Epidermal melanocyte (primary cell): ENCODE results near the gene C1QC.

ENCODE experiments used
- DNase-seq: peaks from one replicate; pipeline ENCODE4 v3.0.0; 2011; ENCODE audit warnings: low spot score; ENCODE audit not compliant: insufficient read length

The C1QC gene

DNA sequence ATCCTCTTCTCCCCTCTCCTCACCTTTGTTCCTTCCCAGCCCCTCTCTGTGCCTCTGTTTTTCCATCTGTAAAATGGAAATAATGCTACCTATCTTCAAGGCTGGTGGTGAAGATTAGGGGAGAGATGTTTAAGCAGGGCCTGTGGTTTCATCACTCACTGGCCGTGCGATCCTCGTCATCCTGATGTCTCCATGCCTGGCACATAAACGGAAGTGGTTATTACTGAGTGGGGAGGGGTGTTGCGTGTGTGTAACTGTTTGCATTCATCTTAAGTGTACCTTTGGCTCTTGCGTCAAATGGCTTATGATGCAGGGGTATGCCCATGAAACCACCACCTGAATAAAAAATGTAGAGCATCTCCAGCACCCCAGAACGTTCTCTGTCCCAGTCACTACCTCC is 24.2 kb upstream of the C1QC start:
- DNase-seq = no peak

DNA sequence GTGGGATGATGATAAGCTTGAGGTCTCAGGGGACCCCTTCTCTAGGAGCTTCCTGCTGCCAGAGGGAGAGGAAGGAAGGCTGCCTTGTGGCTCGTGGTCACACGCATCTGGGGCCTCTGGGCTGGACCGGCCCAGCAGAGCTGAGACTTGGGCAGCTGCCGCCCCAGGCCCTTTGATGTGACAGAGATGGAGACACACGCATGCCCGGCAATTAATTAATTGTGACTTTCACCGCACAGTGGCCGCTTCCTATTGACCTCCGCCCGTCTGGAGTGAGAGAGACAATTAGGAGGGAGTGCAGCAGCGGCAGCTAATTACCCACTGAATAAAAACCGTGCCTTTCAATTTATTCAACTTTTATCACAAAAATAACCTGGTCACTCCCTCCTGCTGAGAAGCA is 23.6 kb upstream of the C1QC start:
- no peak for DNase-seq

DNA sequence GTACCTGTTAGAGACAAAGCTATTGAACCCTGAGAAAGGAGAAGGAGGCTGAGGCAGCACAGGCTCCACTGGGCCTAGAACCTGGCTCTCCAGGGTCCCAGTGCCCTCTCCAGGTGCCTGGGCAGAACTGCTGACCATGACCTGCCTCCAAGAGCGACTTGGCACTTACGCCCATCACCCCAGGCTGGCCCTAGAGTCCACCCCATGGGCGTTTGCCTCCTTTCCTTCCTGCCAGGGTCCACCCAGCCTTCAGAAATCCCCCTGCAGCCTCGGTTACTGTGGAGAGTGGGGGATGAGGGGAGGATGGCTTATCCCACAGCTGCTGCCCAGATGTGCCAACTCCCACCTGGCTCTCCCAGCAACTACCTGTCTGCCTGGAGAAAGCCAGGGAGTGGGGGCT is 21.7 kb upstream of the C1QC start:
- DNase-seq = no peak

DNA sequence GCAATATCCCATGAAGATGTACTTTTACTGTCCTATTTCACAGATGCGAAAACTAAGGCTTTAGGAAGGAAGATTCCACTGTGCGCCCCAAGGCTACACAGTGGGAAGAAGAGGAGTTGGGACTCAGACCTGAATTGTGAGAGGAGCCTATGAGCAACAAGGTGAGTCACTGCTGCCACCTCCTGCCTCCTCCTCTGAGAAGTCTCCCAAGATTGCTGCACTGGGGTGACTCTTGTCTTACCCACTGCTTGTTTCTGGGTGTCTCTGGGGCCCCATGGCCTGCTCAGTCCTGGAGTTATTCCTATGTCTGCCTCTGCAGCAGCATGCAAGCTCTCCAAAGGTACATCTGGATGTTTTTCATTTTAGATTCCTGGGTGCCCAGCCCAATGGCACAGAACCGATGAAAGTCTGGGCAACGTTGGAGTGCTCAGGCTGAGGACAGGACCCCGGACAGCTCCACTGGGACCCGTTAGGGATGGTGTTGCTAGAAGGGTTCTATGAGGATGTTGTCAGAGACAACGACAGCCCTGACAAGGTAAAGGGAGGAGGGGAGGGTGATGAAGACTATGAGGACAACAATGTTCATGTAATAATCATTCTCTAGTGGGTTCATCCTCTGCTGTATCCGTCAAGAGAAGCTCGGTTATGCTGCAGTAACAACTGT is 18.0 kb upstream of the C1QC start:
- DNase-seq = no peak

DNA sequence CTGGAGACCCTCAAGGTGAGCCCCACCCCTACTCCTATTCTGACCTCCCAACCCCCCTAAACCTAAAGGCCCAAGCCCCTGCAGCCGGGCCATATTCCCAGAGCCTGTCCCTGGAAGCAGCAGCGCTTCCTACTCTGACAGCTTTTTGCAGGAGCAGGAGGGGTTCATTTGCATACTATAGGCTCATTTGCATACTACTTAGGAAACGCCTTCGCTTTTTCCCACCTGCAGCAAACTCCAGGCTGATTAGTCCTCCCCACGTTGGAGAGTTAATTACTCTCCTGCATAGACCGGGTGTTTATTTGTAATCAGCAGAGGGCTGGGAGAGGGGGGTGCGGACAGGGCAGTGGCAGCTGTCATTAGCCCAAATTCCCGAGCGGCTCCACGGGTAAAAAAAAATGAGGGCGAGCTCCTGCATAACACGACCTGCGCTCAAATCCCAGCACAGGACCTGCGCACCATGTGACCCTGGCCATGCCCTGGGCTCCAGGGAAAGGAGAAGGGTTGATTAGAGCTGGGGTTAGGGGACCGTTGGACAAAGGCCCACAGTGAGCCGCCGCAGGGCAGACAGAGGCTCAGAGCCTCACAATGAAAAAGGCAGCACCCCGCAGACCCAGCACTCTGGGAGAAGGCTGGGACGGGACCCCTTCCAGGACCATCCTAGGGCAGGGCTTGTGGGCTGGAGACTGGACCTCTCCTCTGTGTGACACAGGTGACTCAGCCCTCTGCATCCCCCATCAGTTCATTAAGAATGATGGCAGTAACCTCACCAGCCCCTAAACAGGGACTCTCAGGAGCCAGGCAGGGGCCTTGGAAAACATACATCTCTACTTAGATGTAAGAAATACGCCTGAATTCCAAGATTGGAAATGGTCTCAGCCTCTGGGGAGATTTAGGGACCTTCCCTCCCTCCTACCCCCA is 16.9 kb upstream of the C1QC start:
- no peak for DNase-seq

DNA sequence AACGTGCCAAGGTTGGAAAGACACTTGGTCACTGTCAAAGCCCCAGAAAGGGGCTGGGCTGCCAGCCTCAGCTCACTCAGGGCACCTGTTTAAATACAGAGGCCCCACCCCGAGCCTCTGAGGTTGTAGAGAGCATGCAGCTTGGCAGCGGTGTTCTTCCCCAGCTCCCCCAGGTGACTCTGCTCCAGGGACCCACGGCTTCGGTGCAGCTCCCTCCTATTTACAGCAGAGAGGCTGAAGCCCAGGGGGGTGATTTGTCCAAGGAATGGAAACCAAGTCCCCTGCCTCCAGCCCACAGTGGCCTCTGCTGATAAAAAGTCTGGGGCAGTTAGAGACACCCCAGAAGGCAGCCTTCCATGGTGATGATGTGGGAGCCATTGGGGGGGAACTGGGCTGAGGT is 16.1 kb upstream of the C1QC start:
- no peak for DNase-seq

DNA sequence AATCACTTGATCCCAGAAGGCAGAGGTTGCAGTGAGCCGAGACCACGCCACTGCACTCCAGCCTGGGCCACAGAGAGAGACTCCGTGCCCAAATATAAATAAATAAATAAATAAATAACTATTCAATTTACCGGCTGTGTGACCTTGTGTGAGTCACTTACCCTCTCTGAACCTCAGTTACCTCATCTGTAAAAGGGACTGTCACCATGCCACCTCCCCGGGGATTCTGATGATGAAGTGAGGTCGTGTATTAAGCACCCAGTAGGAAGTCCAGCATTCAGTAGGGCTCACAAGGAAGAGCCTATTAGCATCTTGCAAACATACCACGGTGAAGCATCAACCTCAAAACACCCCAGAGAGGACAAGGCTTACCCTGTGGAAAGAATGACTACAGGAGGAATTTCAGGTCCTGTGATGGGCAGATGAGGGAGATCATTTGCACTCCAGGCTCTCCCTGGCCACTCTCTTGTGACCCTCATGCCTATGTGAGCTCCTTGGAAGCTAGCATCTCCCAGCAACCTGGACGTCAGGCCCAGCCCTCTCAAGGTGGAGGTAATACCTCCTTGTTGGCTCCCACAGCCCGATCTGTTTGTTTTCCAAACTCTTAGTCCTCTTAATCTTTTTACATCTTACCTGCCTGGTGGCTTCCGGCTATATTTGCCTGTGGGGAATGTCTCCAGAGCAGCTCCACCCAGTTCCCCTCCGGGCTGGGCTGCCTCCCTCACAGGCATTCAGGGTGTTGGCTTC is 14.6 kb upstream of the C1QC start:
- DNase-seq = no peak

DNA sequence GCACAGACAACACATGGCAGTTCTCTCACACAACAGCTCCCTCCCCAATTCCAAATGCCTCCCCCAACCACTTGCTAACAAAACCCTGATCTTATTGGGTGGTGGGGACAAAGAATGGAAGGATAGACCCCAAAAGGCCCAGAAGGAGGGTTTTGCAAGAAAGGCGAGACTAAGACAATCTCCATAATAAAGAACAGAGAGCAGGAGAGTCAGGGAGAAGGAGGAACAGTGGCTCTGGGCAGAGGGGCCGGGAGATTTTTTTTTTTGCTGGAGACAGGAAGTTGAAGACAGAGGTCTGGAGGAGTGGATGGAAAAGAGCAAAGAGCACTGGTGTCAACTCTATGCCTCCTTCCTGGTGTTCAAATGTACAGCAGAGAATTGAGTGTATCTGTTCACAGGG is 13.5 kb upstream of the C1QC start:
- no peak for DNase-seq

DNA sequence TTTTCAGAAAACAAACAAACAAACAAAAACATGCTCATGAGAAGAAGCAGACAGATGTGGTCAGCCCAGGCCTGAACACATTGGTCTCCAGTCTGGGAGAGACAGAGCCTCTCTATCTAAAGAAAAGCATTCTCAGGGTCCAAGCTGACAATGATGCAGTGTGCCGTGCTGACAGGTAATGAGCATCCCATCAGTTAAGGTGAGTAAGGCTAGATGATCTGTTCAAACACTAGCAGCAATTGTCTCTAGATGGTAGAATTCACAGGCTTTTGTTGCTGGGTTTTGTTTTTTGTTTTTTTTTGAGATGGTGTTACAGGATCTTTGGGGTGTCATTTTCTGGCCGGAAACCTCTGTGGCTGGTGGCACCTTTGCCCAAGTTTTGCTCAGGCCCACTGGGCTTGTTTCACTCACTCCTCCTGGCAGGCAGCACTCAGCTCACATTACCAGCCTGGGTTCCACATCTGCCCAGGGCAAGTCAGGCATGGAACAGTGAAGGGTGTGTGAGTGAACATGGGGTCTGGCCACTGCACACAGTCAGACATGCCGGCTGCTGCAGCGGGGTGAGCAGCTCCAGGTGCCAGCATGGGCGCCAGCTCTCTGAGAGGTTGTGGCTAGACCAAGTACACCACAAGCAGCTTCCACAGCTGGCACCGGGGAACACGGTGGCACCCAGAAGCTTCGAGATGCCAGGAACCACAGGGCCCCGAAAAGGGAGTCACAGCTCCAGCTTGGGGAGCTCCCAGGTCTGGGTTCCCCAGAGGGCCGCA is 9.6 kb upstream of the C1QC start:
- no peak for DNase-seq

DNA sequence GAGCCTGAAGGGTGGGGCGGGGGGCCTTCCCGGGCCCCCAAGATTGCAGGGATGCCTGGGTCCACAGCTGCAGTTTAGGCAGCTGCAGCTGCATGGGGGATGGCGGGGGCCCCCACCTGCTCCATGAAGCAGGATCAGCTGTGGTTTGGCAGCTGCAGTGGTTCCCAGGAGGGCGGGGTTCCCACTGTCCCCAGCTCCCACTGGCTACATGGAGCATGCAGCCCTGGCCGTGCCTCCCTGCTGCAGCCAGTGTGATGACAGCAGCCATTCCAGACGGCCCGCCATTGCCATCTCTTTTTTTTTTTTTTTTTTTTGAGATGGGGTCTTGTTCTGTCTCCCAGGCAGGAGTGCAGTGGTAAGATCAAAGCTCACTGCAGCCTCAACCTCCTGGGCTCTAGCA is 8.0 kb upstream of the C1QC start:
- DNase-seq = no peak

DNA sequence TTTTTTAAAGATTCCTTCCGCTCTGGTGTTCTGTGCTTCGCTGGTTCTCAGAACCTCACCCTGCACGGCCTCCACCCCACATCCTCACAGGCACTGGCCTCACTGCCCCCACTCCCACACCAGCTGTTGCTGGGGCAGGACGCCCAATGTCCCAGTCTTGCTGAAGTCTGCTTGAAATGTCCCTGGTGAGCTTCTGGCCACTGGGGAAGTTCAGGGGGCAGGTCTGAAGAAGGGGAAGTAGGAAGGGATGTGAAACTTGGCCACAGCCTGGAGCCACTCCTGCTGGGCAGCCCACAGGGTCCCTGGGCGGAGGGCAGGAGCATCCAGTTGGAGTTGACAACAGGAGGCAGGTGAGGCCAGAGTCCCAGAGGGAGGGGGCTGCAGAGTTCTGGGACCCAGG is 7.1 kb upstream of the C1QC start, which contains the start of gene C1QA:
Gene C1QA, plus strand, starts transcription at position 276 of the 400 bp plus-strand sequence. CDS start 989 bp downstream, outside the sequence.
- no peak for DNase-seq

DNA sequence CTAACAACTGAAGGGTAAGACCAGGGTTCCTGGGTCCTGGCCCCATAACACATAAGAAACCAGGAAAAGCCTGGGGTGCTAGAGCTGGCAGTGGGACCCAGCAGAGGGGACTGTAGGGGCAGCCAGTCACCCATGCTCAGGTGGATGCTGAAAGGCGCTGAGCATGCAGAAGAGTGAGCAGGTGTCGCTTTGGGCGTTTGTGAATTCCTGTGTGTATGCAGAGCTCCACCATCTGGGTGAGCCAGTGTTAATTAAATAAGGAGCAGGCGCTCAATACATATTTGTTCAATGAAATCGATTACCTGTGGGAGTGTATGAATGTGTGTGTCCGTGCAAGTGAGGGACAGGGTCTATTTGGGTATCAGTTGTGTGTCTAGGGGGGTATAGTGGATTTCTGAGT is 6.5 kb upstream of the C1QC start:
- no peak for DNase-seq

DNA sequence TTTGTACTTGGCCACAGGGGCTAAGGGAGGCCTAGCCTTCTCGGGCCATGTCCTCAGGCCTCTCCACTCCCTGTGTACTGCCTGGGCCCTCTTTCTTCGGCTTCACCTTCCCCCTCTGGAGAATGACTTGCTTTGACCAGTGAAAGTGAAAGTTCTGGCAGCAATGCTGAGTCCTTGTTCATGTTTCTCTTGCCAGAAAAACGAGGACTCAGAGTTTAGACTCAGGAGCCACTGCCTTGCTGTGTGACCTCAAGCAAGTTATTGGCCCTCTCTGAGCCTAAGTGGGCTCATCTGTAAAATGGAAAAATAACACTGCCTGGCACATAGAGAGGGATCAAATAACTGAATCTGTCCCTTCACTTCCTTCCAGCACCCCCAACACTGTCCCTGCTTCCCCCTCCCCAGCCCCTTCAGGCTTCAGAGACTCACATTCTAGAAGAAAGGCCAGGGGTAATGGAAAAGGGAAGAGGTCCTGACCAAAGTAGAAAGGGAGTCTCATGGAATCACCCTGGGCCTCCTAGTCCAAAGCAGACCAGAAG is 5.5 kb upstream of the C1QC start:
- DNase-seq = no peak

DNA sequence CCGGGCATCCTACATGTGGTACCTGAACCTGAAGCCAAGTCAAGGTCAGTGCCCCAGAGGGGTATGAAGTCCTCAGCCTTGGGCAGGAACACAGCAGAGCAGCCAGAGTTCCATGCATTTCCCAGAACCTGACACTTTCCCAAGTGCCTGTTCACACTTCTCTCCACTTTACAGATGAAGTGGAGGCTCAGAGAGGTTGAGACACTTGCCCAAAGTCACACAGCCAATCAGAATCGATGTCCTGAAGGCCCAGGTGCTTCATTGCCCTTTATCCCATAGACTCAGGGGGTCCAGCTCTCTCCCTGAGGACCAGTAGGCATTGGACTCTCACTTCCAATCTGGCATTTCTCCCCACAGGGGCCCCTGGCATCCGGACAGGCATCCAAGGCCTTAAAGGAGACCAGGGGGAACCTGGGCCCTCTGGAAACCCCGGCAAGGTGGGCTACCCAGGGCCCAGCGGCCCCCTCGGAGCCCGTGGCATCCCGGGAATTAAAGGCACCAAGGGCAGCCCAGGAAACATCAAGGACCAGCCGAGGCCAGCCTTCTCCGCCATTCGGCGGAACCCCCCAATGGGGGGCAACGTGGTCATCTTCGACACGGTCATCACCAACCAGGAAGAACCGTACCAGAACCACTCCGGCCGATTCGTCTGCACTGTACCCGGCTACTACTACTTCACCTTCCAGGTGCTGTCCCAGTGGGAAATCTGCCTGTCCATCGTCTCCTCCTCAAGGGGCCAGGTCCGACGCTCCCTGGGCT is 4.8 kb upstream of the C1QC start:
- DNase-seq = no peak

DNA sequence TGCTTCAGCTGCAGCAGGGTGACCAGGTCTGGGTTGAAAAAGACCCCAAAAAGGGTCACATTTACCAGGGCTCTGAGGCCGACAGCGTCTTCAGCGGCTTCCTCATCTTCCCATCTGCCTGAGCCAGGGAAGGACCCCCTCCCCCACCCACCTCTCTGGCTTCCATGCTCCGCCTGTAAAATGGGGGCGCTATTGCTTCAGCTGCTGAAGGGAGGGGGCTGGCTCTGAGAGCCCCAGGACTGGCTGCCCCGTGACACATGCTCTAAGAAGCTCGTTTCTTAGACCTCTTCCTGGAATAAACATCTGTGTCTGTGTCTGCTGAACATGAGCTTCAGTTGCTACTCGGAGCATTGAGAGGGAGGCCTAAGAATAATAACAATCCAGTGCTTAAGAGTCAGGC is 4.1 kb upstream of the C1QC start:
- no peak for DNase-seq

DNA sequence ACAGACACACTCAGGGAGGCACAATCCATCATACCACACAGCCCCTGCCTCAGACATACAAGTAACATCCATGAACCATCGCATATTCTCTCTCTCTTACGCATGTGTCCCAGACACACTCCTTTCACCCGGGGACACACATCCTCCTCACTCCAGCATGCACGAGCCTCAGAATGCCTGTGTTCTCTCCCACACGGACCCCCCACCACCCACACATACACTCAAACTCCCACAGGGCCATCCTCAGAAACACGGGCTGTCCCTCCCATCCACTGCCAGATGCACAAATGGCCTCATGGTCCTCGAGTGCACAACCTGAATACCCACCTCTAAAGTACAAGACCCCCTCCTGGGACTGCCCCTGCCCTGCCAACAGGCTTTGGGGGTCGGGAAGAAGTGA is 2.2 kb upstream of the C1QC start:
- DNase-seq = no peak

DNA sequence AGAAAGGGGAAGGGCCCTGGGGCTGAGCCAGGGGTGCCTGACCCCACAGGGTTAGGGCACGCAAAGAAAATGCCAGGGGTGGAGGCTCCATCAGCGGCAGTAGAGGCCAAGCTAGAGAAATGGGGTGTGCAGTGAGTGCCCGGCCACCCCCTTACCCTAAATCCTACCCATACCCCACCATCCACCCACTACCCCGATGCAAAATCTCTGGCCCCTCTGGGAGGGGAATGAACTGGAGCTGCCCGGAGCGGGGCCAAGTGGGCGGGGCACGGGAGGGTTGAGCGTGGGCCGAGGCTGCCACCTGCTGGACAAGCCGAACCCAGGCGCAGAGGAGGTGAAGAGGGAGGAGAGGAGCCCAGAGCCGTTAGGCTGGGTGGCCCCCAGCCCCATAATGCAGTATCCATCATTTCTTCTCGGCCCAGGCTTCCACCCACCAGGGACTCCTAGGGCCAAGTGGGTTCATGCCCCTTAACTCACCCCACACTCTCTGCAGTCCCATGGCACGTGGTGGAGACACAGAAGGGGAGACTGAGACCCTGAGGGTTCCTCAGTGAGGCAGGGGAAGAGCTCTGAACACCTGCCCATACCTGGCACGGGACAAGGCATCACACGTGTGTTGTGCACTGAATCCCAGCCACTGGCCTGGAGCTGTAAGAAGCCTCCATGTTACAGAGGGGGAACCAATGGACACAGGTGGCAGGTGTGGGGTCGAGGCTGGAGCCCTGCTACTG is 1.4 kb upstream of the C1QC start:
- DNase-seq = peak; percentile 76

DNA sequence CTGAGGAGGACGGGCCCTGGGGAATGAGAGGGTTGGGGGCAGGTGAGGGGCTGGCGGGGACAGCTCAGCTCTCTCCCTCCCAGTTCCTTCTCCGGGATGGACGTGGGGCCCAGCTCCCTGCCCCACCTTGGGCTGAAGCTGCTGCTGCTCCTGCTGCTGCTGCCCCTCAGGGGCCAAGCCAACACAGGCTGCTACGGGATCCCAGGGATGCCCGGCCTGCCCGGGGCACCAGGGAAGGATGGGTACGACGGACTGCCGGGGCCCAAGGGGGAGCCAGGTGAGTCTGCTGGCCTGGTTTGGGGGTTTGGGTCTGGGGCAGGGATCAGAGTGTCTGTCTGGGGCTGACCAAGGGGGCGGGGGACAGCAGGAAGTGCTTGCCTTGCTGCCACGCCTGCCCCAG is 495 bp downstream of the C1QC start:
- DNase-seq = no peak

DNA sequence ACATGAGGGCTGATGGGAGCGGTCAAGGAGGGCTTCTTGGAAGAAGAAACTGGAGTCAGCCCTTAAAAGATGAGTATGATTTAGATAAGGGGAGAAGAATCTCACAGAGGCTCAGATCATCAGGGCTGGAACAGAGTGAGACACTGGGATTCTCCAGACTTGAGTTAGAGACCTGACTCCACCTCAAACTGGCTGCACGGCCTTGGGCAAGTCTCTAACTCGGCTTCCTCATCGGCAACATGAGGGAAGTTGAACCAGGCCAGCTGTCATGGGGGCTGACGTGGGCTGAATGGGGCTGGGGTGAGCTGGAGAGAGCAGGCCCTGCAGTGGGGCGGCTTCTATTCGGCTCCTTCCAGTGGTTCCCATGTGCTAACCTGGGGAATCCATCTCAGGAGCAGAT is 2.5 kb downstream of the C1QC start:
- no peak for DNase-seq

DNA sequence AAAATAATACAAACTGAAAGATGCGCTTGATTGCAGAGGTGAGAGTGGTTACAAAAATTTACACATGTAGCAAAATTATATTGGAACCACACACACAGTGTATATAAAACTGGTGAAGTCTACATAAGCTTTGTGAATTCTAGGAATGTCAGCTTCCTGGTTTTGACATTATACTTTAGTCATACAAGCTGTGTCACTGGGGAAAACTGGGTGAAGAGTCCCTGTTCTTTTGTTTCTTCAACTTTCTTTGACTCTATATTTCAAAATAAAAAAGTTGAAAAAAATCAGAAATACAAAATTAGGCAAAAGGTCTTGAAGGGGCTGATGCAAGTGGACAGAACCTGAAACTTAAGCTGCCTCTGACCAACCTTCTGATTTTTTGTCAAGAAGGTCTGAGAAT is 3.0 kb downstream of the C1QC start:
- no peak for DNase-seq
